HG03460 (cell line): ENCODE data around the gene POLK.
"Not testable (repeated sequence)": the region's sequence is repeated elsewhere in the genome, so short reads cannot be mapped to it uniquely, and the experiment has no call there.

Source experiments
- ATAC-seq: cut with Tn5 transposase; IDR thresholded peaks from one replicate; pipeline ENCODE4 v1.9.1; 2021; ENCODE audit not compliant: unreplicated experiment

The POLK gene

DNA sequence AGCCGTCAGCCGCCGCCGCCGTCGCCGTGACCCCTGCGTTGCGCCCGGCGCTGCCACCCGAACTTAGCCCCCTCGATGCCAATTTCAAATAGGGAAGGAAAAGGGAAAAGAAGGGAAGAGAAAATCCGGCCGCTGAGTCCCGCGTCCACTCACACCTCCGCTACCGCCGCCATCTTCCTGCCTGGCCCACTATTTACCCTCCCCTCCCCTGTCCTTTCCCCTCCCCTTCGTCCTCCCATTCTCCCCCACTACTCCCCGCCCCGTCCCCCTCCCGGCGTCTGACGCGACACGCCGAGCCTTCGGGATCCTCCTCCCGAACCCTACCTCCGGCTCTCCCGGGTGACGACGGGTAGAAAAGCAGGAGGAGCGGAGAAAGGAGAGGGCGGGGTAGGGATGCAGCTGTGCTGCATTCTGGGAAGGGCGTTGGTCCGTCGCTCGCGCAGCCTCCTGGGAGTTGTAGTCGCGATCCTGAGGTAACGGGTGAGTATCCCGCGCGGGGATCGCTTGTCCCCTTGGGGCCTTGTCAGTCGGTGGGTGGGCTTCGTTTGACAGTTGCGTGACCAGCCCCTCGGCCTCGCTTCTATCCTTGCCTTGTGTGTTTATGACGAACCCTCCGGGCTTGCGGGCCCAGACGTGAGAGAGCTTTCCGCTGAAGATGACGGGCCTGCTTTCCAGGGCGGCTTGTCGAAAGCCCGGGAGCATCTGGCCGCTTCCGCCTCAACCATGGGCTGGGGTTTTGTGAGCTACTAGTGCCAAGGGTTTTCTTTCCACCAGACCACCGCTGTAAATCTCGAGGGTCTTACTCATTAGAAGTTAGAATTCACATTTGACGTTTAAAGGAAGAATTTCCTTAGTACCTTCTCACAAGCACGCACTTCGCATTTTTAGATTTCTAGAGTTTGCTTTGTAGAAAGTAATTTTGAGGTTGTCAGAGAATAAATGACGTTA is at the start of gene POLK, which contains the start of gene CERT1:
Gene POLK (plus strand): TSS at position 457 of the 948 bp plus-strand sequence.
Gene CERT1 (minus strand): TSS at position 195 of the 948 bp plus-strand sequence. CDS start 422 bp downstream, outside the sequence.
- ATAC-seq: peak; percentile 76

DNA sequence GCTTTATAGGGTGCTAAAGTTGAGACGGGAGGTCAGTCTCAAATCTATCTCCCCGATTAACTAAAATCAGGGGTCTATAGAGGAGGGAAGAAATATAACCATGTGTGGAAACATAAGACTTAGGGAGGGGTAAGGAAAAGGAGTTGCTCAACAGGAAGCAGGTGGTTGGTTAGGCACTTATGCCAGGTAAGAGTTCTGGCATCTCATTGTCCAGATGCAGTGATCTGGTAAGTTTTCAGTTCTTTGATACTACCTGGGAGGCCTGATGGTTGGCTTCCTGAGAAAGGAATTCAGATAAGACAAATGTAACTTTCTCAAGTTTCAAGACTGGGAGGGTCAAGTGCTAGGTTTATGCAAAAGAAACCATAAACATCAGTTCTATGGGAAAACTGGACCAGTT is 48.0 kb upstream of the POLK start:
- ATAC-seq: no peak

DNA sequence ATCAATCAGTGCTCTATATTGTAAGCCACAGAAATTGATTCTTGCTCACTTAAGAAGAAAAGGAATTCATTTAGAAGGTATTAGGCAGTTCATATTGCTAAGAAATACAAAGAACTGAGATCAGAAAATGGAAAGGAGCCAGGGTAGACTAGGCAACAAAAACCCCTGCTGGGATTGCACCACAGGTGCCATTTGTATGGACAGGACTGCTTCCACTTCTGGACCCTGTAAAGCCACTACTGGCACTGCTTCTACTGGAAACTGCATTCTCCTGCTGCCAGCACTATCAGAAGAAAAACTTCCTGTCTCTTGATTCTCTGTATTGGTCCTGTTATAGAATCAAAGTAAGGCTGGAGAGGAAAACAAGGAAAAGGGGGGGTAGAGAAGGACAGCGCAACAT is 46.2 kb upstream of the POLK start:
- ATAC-seq: no peak

DNA sequence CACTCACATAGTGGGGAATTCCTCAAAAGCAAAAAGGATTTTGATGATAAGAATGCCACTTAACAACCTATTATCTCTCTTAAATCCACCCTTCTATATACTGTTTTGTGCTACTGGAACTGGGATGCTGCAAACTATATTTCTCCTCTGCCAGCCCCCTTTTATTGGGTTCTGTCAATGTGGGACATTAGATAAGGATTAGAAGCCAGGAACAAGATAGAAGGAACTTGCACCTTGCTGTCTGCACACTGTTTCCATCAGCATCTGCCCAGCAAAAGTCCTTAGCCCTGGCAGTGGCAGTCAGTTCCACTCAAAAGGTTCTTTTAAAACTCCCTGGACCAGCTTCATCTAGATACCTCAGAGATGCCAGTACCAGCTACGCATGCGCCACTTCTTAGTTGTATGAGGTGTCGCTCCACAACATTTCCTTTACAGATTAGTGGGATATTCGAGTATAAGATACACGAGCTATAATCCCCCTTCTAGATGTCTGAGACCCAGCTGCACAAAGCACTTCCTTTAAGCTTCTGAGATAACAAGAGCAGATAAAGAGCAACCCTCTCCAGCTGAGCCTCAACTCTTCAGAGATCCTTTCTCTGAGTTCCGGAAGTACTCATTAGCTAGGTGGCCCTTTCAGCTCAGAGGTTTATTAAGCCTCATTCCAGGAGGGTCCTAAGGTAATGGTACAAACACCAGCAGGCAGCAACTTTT is 45.5 kb upstream of the POLK start:
- no peak for ATAC-seq

DNA sequence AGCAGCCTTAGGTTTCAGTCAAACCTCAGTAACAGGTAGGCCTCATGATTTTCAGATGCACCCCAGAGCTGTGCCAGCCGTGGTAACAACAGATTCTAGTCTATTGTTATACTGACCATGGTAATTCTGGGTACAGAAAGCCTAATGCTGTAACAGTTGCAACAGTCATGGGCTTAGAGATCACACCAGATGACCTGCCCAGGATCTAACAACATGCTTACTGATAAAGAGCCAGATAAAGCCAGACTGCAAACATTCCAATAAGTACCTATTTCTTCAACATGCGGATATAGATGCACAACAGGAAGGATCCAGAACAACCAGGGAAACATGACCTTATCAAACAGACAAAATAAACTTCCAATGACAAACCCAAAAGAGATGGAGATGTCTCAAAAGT is 43.1 kb upstream of the POLK start:
- no peak for ATAC-seq

DNA sequence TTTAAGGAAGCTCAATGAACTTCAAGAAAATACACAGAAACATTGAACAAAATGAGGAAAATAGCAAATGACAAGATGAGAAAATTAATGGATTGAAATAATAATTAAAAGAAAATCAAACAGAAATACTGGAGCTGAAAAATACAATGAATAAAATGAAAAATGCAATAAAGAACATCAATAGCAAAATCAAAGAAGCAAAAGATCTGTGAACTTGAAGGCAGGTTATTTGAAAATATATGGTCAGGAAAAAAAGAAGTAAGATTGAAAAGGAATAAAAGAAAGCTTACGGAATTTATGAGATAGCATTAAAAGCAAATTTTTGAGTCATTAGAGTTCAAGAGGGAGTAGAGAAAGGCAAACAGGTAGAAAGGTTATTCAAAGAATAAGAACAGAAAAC is 42.7 kb upstream of the POLK start:
- ATAC-seq: no peak

DNA sequence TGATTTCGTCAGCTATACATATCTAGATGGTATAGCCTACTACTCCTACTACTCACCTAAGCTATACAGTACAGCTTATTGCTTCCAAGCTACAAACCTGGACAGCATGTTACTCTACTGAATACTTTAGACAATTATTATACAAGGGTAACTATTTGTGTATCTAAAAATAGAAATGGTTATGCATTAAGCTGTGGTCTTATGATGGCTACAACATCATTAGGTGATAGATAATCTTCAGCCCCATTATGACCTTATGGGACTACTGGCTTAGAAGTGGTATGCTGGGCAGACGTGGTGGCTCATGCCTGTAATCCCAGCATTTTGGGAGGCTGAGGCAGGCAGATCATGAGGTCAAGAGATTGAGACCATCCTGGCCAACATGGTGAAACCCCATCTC is 40.5 kb upstream of the POLK start:
- ATAC-seq: no peak

DNA sequence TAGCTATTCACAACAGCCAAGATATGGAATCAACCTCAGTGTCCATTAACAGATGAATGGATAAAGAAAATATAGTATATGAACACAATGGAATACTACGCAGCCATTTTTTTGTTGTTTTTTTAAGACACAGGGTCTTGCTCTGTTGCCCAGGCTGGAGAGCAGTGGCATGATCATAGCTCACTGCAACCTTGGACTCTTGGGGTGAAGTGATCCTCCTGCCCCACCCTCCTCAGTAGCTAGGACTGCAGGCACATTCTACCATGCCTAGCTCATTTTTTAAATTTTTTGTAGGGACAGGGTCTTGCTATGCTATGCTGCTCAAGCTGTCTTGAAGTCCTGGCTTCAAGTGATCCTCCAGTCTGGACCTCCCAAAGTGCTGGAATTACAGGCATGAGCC is 38.7 kb upstream of the POLK start:
- no peak for ATAC-seq

DNA sequence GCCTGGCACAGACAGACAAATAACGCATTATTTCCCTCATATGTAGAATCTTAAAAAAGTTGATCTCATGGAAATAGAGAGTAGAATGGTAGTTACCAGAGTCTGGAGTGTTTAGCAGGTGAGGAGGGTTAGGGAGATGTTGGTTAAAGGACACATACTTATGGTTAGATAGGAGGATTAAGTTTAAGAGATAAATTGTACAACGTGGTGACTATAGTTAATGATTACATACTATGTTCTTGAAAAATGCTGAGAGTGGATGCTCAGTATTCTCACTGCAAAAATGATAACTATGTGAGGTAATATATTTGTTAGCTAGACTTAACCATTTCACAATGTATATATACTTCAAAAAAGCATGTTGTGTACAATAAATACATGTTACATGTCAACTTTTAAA is 38.2 kb upstream of the POLK start:
- no peak for ATAC-seq

DNA sequence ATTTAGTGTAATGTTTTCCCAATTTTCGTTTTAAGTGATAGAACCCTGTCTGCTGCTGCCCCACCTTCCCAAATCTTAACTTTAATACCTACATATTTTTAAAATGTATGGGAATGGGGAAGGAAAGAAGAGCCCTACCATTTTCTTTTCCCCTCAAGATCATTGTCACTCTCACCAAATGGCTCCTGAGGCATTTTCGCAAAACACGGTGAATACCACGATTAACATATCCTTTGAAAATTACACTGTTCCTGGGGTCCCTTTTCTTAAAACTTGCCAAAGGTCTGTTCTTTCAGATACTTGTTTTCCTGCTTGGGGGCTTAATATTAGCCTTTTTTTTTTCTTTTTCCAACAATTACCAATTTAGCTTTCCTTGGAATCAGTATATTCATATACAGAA is 36.3 kb upstream of the POLK start:
- no peak for ATAC-seq

DNA sequence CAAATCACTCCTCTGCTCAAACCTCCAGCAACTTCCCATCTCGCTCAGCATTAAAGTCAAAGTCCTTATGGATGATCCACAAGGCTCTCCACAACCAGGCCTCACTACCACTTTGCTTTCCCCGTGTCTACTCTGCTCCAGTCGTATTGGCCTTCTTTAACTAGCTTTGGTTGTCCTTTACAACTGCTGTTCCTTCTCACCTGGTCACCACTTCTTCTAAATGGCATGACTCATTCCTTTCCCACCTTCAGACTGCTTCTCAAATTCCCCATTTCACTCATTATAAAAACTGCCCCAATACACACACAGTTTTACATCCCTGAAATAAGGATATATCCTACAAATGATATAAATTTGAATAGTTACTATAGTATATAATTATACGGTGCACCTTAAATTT is 30.7 kb upstream of the POLK start:
- no peak for ATAC-seq

DNA sequence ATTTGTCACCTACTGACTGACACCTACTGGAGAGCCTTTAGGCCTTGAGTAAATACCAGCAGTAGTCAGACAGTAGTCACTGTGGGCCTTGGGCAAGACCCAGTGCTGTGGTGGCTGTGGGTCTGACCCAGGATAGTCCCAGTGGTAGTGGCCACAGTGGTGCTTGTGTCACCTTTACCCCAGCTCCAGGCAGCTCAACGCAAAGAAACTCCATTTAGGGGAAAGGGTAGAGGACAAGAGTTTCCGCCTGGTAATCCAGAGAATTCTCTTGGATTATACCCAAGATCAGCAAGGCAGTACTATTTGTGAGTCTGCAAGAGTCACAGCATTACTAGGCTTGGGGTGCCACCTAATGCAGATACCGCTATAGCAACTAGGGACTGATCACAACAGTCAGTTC is 29.2 kb upstream of the POLK start:
- no peak for ATAC-seq

DNA sequence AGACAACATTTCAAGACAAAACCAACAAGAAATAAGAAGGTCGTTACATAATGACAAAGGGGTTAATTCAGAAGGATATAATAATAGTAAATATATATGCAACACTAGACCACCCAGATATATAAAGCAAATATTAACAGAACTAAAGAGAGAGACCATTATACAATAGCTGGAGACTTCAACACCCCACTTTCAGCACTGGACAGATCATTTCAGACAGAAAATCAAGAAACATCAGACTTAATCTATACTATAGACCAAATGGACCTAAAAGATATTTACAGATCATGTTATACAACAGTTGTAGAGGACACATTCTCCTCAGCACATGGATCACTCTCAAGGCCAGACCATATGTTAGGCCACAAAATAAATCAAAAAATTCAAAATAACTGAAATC is 27.1 kb upstream of the POLK start:
- ATAC-seq: no peak

DNA sequence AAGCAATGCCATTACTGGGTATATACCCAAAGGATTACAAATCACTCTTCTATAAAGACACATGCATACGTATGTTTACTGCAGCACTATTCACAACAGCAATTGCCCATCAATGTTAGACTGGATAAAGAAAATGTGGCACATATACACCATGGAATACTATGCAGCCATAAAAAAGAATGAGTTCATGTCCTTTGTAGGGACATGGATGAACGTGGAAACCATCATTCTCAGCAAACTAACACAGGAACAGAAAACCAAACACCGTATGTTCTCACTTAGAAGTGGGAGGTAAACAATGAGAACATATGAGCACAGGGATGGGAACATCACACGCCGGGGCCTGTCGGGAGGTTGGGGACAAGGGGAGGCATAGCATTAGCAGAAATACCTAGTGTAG is 21.8 kb upstream of the POLK start:
- ATAC-seq: not testable (repeated sequence)

DNA sequence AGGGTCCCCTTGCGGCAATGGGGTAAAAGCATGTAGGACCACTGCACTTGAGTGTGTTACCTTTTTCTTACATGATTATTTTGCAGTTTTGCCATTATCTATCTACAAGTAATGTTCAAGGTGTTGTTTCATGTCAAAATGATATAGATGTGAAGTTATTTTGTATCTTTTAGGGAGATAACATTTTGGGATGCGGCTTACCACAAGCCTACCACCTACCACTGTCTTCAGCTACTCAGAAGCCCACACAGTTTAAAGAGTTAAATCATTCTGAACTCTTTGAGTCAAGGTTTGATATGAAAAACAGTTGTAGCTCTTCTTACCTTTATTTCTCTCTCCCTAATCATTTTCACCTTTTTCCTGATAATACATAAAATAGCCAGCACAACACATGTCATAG is 20.1 kb upstream of the POLK start:
- ATAC-seq: no peak

DNA sequence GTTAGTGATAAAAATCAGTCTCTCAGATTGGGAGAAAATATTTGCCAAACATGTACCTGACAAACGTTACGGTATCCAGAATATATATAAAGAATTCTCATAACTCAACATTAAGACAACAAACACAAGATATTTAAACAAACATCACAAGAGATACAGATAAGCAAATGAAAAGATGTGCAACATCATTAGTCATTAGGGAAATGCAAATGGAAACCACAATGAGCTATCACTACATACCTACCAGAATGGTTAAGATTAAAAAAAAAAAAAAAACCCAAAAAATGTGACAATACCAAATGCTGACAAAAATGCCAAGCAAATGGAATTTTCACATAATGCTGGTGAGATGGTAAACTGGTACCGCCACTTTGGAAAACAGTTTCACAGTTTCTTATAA is 15.7 kb upstream of the POLK start:
- no peak for ATAC-seq

DNA sequence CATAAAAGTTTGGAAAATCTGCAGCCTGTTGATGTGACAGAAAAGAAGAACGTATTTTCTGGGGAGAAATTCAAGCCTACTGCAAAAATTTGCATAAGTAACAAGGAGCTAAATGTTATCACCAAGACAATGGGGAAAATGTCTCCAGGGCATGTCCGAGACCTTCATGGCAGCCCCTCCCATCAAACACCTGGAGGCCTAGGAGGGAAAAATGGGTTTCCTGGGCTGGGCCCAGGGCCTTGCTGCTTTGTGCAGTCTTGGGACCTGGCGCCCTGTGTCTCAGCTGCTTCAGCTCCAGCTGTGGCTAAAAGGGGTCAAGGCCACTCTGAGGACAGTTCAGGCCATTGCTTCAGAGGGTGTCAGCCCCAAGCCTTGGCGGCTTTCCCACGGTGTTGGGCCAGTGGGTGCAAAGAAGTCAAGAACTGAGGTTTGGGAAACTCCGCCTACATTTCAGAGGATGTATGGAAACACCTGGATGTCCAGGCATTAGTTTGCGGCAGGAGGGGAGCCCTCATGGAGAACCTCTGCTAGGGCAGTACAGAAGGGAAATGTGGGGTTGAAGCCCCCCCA is 13.4 kb upstream of the POLK start:
- ATAC-seq: no peak

DNA sequence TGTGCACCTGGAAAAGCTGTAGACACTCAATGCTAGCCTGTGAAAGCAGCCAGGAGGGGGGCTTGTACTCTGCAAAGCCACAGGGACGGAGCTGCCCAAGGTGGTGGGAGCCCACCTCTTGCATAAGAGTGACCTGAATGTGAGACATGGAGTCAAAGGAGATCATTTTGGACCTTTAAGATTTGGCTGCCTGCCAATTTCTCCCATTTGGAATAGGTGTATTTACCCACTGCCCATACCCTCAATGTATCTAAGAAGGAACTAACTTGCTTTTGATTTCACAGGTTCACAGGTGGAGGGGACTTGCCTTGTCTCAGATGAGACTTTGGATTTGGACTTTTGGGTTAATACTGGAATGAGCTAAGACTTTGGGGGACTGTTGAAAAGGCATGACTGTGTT is 12.8 kb upstream of the POLK start:
- not testable (repeated sequence) for ATAC-seq

DNA sequence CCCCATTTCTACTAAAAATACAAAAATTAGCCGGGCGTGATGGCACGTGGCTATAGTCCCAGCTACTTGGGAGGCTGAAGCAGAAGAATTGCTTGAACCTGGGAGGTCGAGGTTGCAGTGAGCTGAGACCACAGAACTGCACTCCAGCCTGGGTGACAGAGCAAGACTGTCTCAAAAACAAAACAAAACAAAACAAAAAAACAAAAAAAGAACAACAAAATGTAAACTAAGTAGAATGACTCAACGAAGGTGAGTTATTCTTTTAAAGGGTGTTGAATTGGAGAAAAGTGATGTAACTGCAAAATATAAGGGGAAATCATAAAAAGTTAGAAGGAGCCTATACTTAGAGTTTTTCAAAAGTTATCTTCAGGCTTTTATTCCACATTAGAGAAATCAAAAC is 6.6 kb upstream of the POLK start:
- ATAC-seq: not testable (repeated sequence)

DNA sequence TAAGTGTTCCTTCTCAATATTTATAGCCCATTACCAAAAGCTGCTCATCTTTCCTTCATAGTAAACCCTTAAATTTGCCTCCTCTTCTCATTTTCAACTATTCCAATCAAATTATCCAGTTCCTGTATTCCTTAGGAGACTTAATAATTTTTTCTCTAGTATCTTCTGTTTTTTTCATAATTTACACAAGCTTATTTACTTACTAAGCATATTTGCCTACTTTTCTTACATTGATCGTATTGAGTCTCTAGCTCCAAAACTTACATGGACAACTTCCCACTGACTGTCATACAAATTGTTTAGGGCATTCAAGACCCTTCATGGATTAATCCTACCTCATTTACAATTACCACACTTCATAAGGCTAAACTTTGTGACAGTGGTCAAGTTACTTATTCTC is 3.9 kb upstream of the POLK start:
- ATAC-seq: no peak

DNA sequence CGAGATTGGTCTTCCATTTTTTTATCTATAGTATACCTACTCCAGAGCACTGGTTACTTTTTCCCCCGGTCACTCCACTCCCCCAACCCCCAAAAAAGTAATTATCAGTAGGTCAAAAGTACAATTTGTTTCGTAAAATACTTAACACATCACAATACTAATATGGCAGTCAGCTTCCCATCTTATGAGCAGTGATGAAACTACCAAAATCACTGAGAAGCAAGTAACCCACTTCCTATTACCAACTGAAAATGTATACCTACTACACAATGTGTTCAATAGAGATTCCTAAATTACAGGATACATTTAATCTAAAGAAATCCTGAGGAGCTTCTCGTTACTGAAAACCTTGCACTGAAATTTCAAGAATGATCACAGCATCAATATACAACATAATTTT is 2.1 kb upstream of the POLK start:
- ATAC-seq: no peak

DNA sequence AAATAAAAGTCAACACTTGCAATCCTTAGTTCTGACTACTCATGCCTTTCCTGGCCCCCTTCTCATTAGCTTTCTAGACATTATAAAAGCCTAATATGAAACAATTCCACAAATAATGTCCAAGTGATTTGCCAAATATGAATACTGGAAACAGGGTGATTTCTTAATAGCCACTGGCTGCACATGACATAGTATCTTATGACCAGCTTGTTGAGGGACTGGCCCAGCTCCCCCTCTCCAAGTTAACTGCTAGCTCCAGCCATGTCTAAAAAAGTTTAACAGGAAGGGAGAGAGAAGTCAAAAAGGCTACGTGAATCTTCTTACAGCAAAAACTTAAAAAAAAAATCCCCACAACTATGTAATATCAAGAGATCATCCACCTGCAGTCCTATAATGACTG is 1.7 kb upstream of the POLK start:
- no peak for ATAC-seq
